K562 (cell line): Measurements from ENCODE around the gene SNX1. TPM values are rescaled to one million over a fixed set of nuclear protein-coding genes. Genes with fewer than 3 reads are reported as not detected.

ENCODE experiments used
- ATAC-seq: fragments of 200-7000 bp; cut with Tn5 transposase; 3 replicates; pipeline ENCODE4 v1.9.1; 2020; ENCODE audit warnings: moderate library complexity
- BruUV-seq: library from RNA; stranded (reverse); fragments of 400-500 nt; replicated peaks from 2 replicates; lab custom pipeline; 2021; lab: Mats Ljungman, UMichigan
- CTCF ChIA-PET: fragments of 300-600 bp; formaldehyde crosslinking; extraction: SDS; loops from one replicate; lab custom pipeline; 2021; ENCODE audit warnings: low intra/inter-chr PET ratio; lab: Yijun Ruan, JAX
- POLR2A ChIA-PET: fragments of 300-600, 350-650 bp; sonication (Branson Sonifier 250); formaldehyde crosslinking; extraction: SDS; loops from one replicate; lab custom pipeline; 2021; ENCODE audit warnings: antibody characterized with exemption, inconsistent platforms; lab: Yijun Ruan, JAX
- DNase-seq, 4 experiments: peaks; one replicate each; pipeline versions ENCODE4 v3.0.0 to v3.0.0-alpha.2; 2011 to 2018; ENCODE audit warnings: low spot score in 3 of 4, mixed read lengths in 3 of 4; ENCODE audit errors: extremely low read depth in 1 of 4
- FAIRE-seq: peaks from 2 replicates; lab custom pipeline; 2011; peaks lifted over from hg19 to GRCh38; lab: Jason Lieb, UNC
- H2AFZ ChIP-seq: 2 replicates; pipeline ENCODE4 v1.6.0; 2011; ENCODE audit warnings: low read depth, low read length, control low read depth, inconsistent platforms
- H3K27ac ChIP-seq: fragments of 200-600 bp; 3 replicates; pipeline ENCODE4 v1.8.0; 2011; ENCODE audit warnings: low read depth, mild to moderate bottlenecking, control low read depth, inconsistent platforms, low read length, moderate library complexity, mixed read lengths; ENCODE audit errors: extremely low read depth
- H3K27me3 ChIP-seq, 2 experiments: fragments of 300-600 bp in 1 of 2; 2 replicates in 1 of 2; 3 replicates in 1 of 2; pipeline versions ENCODE4 v1.6.0 to v1.8.0; 2011; ENCODE audit warnings: inconsistent platforms in 2 of 2, low read length in 2 of 2, mild to moderate bottlenecking in 1 of 2, mixed read lengths in 1 of 2, moderate library complexity in 1 of 2; ENCODE audit not compliant: control insufficient read depth in 2 of 2, insufficient read depth in 2 of 2
- H3K36me3 ChIP-seq: fragments of 300-600 bp; 3 replicates; pipeline ENCODE4 v1.8.0; 2011; ENCODE audit warnings: mild to moderate bottlenecking, low read length, inconsistent platforms; ENCODE audit not compliant: control insufficient read depth, insufficient read depth
- H3K4me1 ChIP-seq, 2 experiments: fragments of 200-600 bp in 1 of 2; replicated peaks in 1 of 2; 2 replicates in 1 of 2; 3 replicates in 1 of 2; pipeline versions ENCODE4 v1.5.1 to v1.8.0; 2011; ENCODE audit warnings: inconsistent platforms in 2 of 2, low read length in 2 of 2, mild to moderate bottlenecking in 1 of 2, mixed read lengths in 1 of 2, moderate library complexity in 1 of 2; ENCODE audit not compliant: control insufficient read depth in 2 of 2, insufficient read depth in 2 of 2
- H3K4me2 ChIP-seq: 2 replicates; pipeline ENCODE4 v1.6.1; 2011; ENCODE audit warnings: low read length, control low read depth, inconsistent platforms, mixed read lengths; ENCODE audit not compliant: insufficient read depth
- H3K4me3 ChIP-seq: fragments of 200-600 bp; sonication (generic), shearing (Covaris generic); 2 replicates; pipeline ENCODE4 v1.5.1; 2016; ENCODE audit warnings: control low read depth, inconsistent platforms
- H3K79me2 ChIP-seq: fragments of 200-600 bp; 3 replicates; pipeline ENCODE4 v1.8.0; 2011; ENCODE audit warnings: low read length, inconsistent platforms; ENCODE audit not compliant: control insufficient read depth, insufficient read depth
- H3K9ac ChIP-seq, 2 experiments: 2 replicates each; pipeline versions ENCODE4 v1.6.0 to v1.6.1; 2011; ENCODE audit warnings: low read depth in 2 of 2, low read length in 2 of 2, control low read depth in 1 of 2, inconsistent platforms in 1 of 2, mild to moderate bottlenecking in 1 of 2, mixed read lengths in 1 of 2; ENCODE audit not compliant: insufficient read depth in 1 of 2
- H3K9me1 ChIP-seq: one replicate; pipeline ENCODE4 v1.6.0; 2011; ENCODE audit warnings: inconsistent platforms, mild to moderate bottlenecking, low read length, moderate library complexity; ENCODE audit not compliant: control insufficient read depth, insufficient read depth
- H3K9me3 ChIP-seq: replicated peaks from 2 replicates; pipeline ENCODE4 v1.5.1; 2011; ENCODE audit warnings: low read depth, low read length, inconsistent platforms; ENCODE audit not compliant: control insufficient read depth, insufficient read depth
- H4K20me1 ChIP-seq: replicated peaks from 2 replicates; pipeline ENCODE4 v1.6.1; 2011; ENCODE audit warnings: low read length, inconsistent platforms, mixed read lengths; ENCODE audit not compliant: control insufficient read depth, insufficient read depth
- ATF1 ChIP-seq, 2 experiments: fragments of 450-650 bp in 1 of 2; IDR thresholded peaks; 2 replicates each; pipeline ENCODE4 v1.6.1; 2016; ENCODE audit warnings: missing compliant biosample characterization in 1 of 2, missing genetic modification characterization in 1 of 2
- CREB5 ChIP-seq: fragments of 250-450 bp; sonication (Bioruptor Pico); IDR thresholded peaks from 2 replicates; pipeline ENCODE4 v1.5.0; 2020; ENCODE audit warnings: mild to moderate bottlenecking
- ELF4 ChIP-seq: fragments of 450-650 bp; formaldehyde crosslinking; IDR thresholded peaks from 2 replicates; pipeline ENCODE4 v1.4.0; 2022; ENCODE audit warnings: missing genetic modification characterization
- EP400 ChIP-seq: fragments of 450-650 bp; IDR thresholded peaks from 2 replicates; pipeline ENCODE4 v1.6.1; 2017; ENCODE audit warnings: antibody characterized with exemption, mild to moderate bottlenecking, moderate library complexity
- EWSR1 ChIP-seq: fragments of 450-650 bp; IDR thresholded peaks from 2 replicates; pipeline ENCODE4 v1.6.1; 2018; ENCODE audit warnings: borderline replicate concordance, mild to moderate bottlenecking, low read depth, moderate library complexity; ENCODE audit not compliant: partially characterized antibody
- KAT2B ChIP-seq: IDR thresholded peaks from one replicate; pipeline ENCODE4 v1.6.1; 2012; ENCODE audit warnings: low read depth, mild to moderate bottlenecking, control low read depth, inconsistent platforms, low read length, moderate library complexity
- KAT8 ChIP-seq: fragments of 450-650 bp; IDR thresholded peaks from 2 replicates; pipeline ENCODE4 v1.6.1; 2016; ENCODE audit warnings: low read depth, mild to moderate bottlenecking
- MLLT1 ChIP-seq, 2 experiments: fragments of 450-650 bp; IDR thresholded peaks; 2 replicates each; pipeline ENCODE4 v1.6.1; 2016
- PHF20 ChIP-seq: fragments of 450-650 bp; IDR thresholded peaks from 2 replicates; pipeline ENCODE4 v1.6.1; 2018; ENCODE audit not compliant: partially characterized antibody
- PTTG1 ChIP-seq: fragments of 450-650 bp; IDR thresholded peaks from 2 replicates; pipeline ENCODE4 v1.6.1; 2016; ENCODE audit warnings: low read depth, mild to moderate bottlenecking, missing genetic modification characterization, missing compliant biosample characterization
- RBM22 ChIP-seq: fragments of 200-400 bp; formaldehyde crosslinking; IDR thresholded peaks from 2 replicates; pipeline ENCODE4 v1.6.1; 2018; ENCODE audit warnings: low read length, low read depth; ENCODE audit not compliant: poor library complexity, severe bottlenecking
- SLC30A9 ChIP-seq: fragments of 250-450 bp; sonication (Bioruptor Pico); IDR thresholded peaks from 2 replicates; pipeline ENCODE4 v1.8.0; 2022; ENCODE audit warnings: mild to moderate bottlenecking, moderate library complexity
- SMAD3 ChIP-seq: fragments of 450-650 bp; formaldehyde crosslinking; conservative IDR thresholded peaks from 2 replicates; pipeline ENCODE4 v1.4.0; 2020; ENCODE audit warnings: mild to moderate bottlenecking
- ZNF165 ChIP-seq: fragments of 250-450 bp; sonication (Bioruptor Pico); IDR thresholded peaks from 2 replicates; pipeline ENCODE4 v1.4.0; 2020; ENCODE audit warnings: borderline replicate concordance
- ZNF311 ChIP-seq: fragments of 250-450 bp; sonication (Bioruptor Pico); IDR thresholded peaks from 2 replicates; pipeline ENCODE4 v1.4.0; 2020; ENCODE audit warnings: mild to moderate bottlenecking, moderate library complexity
- ZNF316 ChIP-seq: fragments of 450-650 bp; IDR thresholded peaks from 2 replicates; pipeline ENCODE4 v1.6.1; 2016
- ZNF696 ChIP-seq: fragments of 250-450 bp; sonication (Bioruptor Pico); conservative IDR thresholded peaks from 2 replicates; pipeline ENCODE4 v1.4.0; 2020; ENCODE audit warnings: mild to moderate bottlenecking, moderate library complexity
- whole genome bisulfite sequencing: fragments of 100-300 bp; shearing (Covaris generic); methylation state at CpG from one replicate; pipeline ENCODE4 v1.1.6; 2016; ENCODE audit warnings: low coverage, mixed read lengths; ENCODE audit not compliant: insufficient coverage; ENCODE audit errors: missing lambda C conversion rate; 5-methylcytosine and 5-hydroxymethylcytosine counted together
- in situ Hi-C: fragments of 300-500 bp; cut with MboI; formaldehyde crosslinking; loops from 4 replicates; pipeline ENCODE4 v1.15.0; 2018; ENCODE audit warnings: inconsistent platforms, mixed read lengths
- intact Hi-C: fragments of 100-400 bp; cut with micrococcal nuclease; formaldehyde crosslinking; loops from 2 replicates; pipeline ENCODE4 v1.14.2; 2022
- polyA plus RNA-seq, 8 experiments: library from polyadenylated mRNA; depleted of rRNA in 4 of 8; stranded (reverse) in 5 of 8; unstranded in 3 of 8; fragments of >200 nt; fragmentation: Nextera tagmentation in 2 of 8; fragmentation: Illumina TruSeq in 1 of 8; extraction: Ambion mirVana in 2 of 8; extraction: Trizol in 1 of 8; gene quantifications; 2 replicates each; pipeline versions ENCODE4 v1.2.1 to v1.2.3, GENCODE V29; 2011 to 2014; ENCODE audit warnings: inconsistent platforms in 1 of 8, missing spikeins in 1 of 8
- total RNA-seq, 7 experiments: library from RNA; depleted of rRNA in 6 of 7; stranded (reverse); fragments of >200 nt in 6 of 7; fragmentation: Illumina TruSeq in 2 of 7; extraction: Trizol in 2 of 7; gene quantifications; 2 replicates each; pipeline versions ENCODE4 v1.2.1 to v1.2.3, GENCODE V29; 2011 to 2021; ENCODE audit warnings: low replicate concordance in 1 of 7

Gene SNX1
- total and polyA plus RNA-seq, 9 of the 15 experiments (the other 6 are each of a cell fraction or from before 2014, with no cell fraction given): 11.0 to 105 (median 59.9) TPM

GRCh38 chr15:64121614-64122013 is 25.8 kb downstream of the SNX1 start:
- H3K4me1 ChIP-seq: no peaks in the 10 kb centered on the region
- no peaks in the 10 kb centered on the region for H3K9me1 ChIP-seq
- DNase-seq: no peak
- H4K20me1 ChIP-seq: no peaks in the 10 kb centered on the region
- no peak overlapping the region for H3K4me3 ChIP-seq
- TF ChIP-seq SMAD3 (CRISPR knock-in tag): no peak
- no peak for TF ChIP-seq KAT2B
- no peak for TF ChIP-seq EWSR1
- TF ChIP-seq EP400: no peak
- no peak for TF ChIP-seq ZNF165 (CRISPR knock-in tag)
- TF ChIP-seq KAT8: no peak
- no peak for TF ChIP-seq PTTG1 (tag)
- no peak for TF ChIP-seq PHF20
- no peak for TF ChIP-seq ZNF311
- no peak for TF ChIP-seq SLC30A9 (CRISPR knock-in tag)
- TF ChIP-seq ELF4 (CRISPR knock-in tag): no peak
- TF ChIP-seq RBM22: no peak
- no peak for TF ChIP-seq MLLT1 (IDR thresholded peaks at IDR 0.05)
- no peak for TF ChIP-seq ZNF316
- no peak for TF ChIP-seq ATF1 (CRISPR knock-in tag; IDR thresholded peaks at IDR 0.05)
- TF ChIP-seq ATF1 (tag; IDR thresholded peaks at IDR 0.05): no peak
- no peak for TF ChIP-seq ZNF696 (CRISPR knock-in tag)
- TF ChIP-seq CREB5 (CRISPR knock-in tag): no peak
- no peak for FAIRE-seq
- ChIA-PET POLR2A (interaction anchor here (2.2 kb wide), 1 partner anchor 10 kb away, joined by 11 read pairs; no protein-coding TSS in a partner anchor), CTCF (no interaction called here)
- no peaks in the 10 kb centered on the region for H3K9me3 ChIP-seq
- no peaks in the 10 kb centered on the region for H3K79me2 ChIP-seq
- no peaks in the 10 kb centered on the region for H3K27me3 ChIP-seq
- H3K9ac ChIP-seq: no peak overlapping the region
- H2AFZ ChIP-seq: no peak overlapping the region
- ATAC-seq: no peak
- BruUV-seq: no TSS peak
- no peak overlapping the region for H3K27ac ChIP-seq
- intact Hi-C loops: no loop called here
- no peak overlapping the region for H3K4me2 ChIP-seq
- H3K36me3 ChIP-seq: peaks cover 78% of the 10 kb centered on the region
- in situ Hi-C loops: no loop called here
- 93% methylated on average over 4 of the region's 4 CpGs for WGBS
